H4 (cell line): ENCODE measurements around the gene TUBAL3. TPM values are rescaled to one million over a fixed set of nuclear protein-coding genes. Genes with fewer than 3 reads are reported as not detected.

Experiments
- total RNA-seq: library from RNA; depleted of rRNA; stranded (reverse); fragments of >200 nt; shearing (Covaris generic); gene quantifications from 2 replicates; pipeline ENCODE4 v1.2.3, GENCODE V29; 2014; rRNA removed

Gene TUBAL3
- total RNA-seq, 1 experiment from 2014 or later = not detected

Other genes with a start within 250 kb of the TUBAL3 start
- gene AKR1C8, start 219.7 kb downstream of the TUBAL3 start, total RNA-seq = 0.08 and 0.12 TPM in 2 replicates
- not detected in 2 replicates for gene AKR1C4, start 208.0 kb downstream of the TUBAL3 start, total RNA-seq
- not detected in 2 replicates for gene UCN3, start 39.9 kb downstream of the TUBAL3 start, total RNA-seq
- gene NET1, start 7.7 kb upstream of the TUBAL3 start, total RNA-seq = 12.6 and 13.0 TPM in 2 replicates
- gene CALML5, start 94.7 kb upstream of the TUBAL3 start, total RNA-seq = not detected in 2 replicates
- not detected in 2 replicates for gene CALML3, start 120.1 kb upstream of the TUBAL3 start, total RNA-seq